ENCODE data around the gene PRAMEF20.
"Not testable (repeated sequence)": the region's sequence is repeated elsewhere in the genome, so short reads cannot be mapped to it uniquely, and the experiment has no call there.

Gene PRAMEF20

DNA sequence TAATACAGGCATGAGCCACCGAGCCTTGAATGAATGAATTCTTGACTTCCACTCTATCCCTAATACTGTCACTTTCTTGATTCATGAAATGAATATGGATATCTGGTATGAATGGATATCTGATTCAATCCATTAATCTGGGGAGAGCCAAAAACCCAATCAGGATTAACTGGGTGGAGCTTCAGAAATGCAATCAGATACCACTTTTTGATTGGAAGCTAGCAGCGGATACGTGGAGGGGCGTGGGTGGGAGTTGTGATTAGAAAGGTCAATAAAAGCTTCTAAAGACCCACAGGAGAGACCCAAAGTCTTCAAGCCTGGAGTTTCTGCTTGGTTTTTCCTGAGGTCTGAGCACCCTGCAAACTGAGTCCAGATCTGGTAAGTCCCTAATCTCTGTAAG is at the start of gene PRAMEF20:
TSS of gene PRAMEF20 (plus strand) at position 301 of the 400 bp plus-strand sequence. CDS start 5,905 bp downstream, outside the sequence.
- H3K4me1 ChIP-seq (ENCODE audit: insufficient read depth, low read length); H3K9me3 ChIP-seq (ENCODE audit: low read length); H3K4me3 ChIP-seq (ENCODE audit: low read depth in 1 of 2, low read length in 2 of 2); H3K27ac ChIP-seq (ENCODE audit: low read depth, low read length); H3K36me3 ChIP-seq (ENCODE audit: insufficient read depth, low read length); H3K9ac ChIP-seq (ENCODE audit: low read length); H3K27me3 ChIP-seq (ENCODE audit: control insufficient read depth in 1 of 2, insufficient read depth in 2 of 2, low read length in 2 of 2): not testable (repeated sequence)

DNA sequence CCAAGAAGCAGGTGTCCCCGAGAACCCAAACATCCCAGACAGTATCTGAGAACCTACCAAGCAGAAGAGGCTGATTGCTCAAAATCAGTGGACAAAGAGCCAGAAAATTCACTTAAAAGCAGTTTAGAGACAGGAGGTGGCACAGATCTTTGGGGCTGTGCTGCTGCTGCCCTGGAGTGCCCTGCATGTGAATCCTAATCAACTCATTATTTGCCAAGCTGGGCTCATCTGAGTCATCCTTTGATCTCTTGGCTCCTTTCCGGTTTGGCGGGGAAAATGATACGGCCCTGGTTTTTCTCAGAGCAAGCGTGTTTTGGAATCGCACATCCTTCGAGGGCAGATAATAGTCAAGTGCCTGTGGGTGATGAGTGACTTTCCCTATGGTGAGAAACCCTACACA is 47.9 kb upstream of the PRAMEF20 start:
- H3K36me3 ChIP-seq (ENCODE audit: insufficient read depth, low read length); H3K9ac ChIP-seq (ENCODE audit: low read length): not testable (repeated sequence)

DNA sequence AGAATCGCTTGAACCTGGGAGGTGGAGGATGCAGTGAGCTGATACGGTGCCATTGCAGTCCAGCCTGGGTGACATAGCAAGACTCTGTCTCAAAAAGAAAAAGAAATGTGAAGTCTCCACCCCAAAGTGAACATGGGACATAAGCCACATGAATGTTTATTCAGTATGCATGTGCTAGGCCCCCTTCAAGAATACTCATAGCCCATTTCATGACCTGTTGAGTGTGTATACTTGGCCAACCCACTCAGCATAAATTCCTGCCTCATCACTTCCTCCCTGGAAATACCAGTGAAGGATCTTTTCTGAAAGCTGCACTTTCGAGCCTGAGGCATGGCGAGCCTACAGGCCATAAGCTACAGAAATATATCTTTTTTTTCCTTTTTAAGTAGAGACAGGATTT is 45.3 kb upstream of the PRAMEF20 start:
- not testable (repeated sequence) for H3K4me1 ChIP-seq (ENCODE audit: insufficient read depth, low read length); H3K27ac ChIP-seq (ENCODE audit: low read depth, low read length); H3K9me3 ChIP-seq (ENCODE audit: low read length); H3K9ac ChIP-seq (ENCODE audit: low read length); H3K4me3 ChIP-seq (ENCODE audit: low read depth in 1 of 2, low read length in 2 of 2); H3K27me3 ChIP-seq (ENCODE audit: control insufficient read depth in 1 of 2, insufficient read depth in 2 of 2, low read length in 2 of 2); H3K36me3 ChIP-seq (ENCODE audit: insufficient read depth, low read length)

More for the DNA sequence above, 47.9 kb upstream of the PRAMEF20 start:
- not testable (repeated sequence) for H3K9me3 ChIP-seq (ENCODE audit: low read length); H3K27me3 ChIP-seq (ENCODE audit: control insufficient read depth in 1 of 2, insufficient read depth in 2 of 2, low read length in 2 of 2); H3K27ac ChIP-seq (ENCODE audit: low read depth, low read length); H3K4me3 ChIP-seq (ENCODE audit: low read depth in 1 of 2, low read length in 2 of 2); H3K4me1 ChIP-seq (ENCODE audit: insufficient read depth, low read length)

DNA sequence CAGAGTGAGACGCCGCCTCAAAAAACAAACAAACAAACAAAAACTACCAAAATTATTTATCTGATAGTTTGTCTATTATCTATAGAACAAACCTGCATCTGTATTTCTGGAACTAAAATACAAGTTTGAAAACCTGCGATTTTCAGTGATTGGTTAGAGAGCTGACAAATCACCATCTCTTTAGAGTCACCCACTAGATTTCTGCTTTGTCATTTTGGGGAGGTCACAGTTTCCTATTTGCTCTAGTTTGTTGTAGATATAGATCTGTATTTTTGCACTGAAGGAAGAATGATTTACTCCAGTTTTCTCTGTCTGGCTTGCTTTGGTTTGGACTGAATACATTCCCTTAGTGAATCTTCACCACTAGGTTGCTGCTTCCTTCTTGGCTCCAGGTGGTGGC is 43.7 kb upstream of the PRAMEF20 start:
- H3K4me1 ChIP-seq (ENCODE audit: insufficient read depth, low read length); H3K27ac ChIP-seq (ENCODE audit: low read depth, low read length); H3K9ac ChIP-seq (ENCODE audit: low read length); H3K36me3 ChIP-seq (ENCODE audit: insufficient read depth, low read length); H3K9me3 ChIP-seq (ENCODE audit: low read length); H3K27me3 ChIP-seq (ENCODE audit: control insufficient read depth in 1 of 2, insufficient read depth in 2 of 2, low read length in 2 of 2); H3K4me3 ChIP-seq (ENCODE audit: low read depth in 1 of 2, low read length in 2 of 2): not testable (repeated sequence)

DNA sequence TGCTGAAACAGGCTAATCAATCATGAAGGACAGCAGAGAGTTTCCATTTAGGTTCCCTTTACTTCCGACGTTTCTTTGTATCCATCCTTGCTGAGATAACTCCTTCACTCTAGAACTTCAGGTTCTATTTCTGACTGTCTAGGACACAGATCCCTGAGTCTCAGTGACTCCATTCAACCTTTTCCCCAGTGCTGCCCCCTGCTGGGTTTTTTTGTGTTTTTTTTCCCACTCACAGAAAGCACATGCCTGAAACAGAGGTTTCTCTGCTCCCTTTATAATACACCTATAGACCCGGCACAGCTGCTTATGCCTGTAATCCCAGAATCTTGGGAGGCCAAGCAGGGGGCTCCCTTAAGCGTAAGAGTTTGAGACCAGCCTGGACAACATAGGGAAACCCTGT is 41.7 kb upstream of the PRAMEF20 start:
- not testable (repeated sequence) for H3K4me3 ChIP-seq (ENCODE audit: low read depth in 1 of 2, low read length in 2 of 2); H3K36me3 ChIP-seq (ENCODE audit: insufficient read depth, low read length); H3K4me1 ChIP-seq (ENCODE audit: insufficient read depth, low read length); H3K9ac ChIP-seq (ENCODE audit: low read length); H3K9me3 ChIP-seq (ENCODE audit: low read length); H3K27ac ChIP-seq (ENCODE audit: low read depth, low read length); H3K27me3 ChIP-seq (ENCODE audit: control insufficient read depth in 1 of 2, insufficient read depth in 2 of 2, low read length in 2 of 2)

DNA sequence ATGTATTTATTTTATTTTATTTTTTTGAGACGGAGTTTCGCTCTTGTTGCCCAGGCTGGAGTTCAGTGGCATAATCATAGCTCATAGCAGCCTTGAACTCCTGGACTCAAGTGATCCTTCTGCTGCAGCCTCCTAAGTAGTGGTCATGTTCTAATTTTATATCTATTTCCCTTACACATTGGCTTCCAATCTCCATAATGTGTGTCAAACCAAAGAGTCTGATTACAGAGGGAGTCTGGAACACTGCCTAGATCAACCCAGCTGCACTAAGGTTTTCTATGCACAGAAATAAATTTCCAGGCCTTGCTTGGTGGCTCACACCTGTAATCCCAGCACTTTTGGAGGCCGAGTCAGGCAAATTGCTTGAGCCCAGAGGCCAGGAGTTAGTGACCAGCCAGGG is 31.3 kb upstream of the PRAMEF20 start:
- not testable (repeated sequence) for H3K36me3 ChIP-seq (ENCODE audit: insufficient read depth, low read length); H3K27ac ChIP-seq (ENCODE audit: low read depth, low read length); H3K27me3 ChIP-seq (ENCODE audit: control insufficient read depth in 1 of 2, insufficient read depth in 2 of 2, low read length in 2 of 2); H3K9me3 ChIP-seq (ENCODE audit: low read length); H3K4me1 ChIP-seq (ENCODE audit: insufficient read depth, low read length); H3K4me3 ChIP-seq (ENCODE audit: low read depth in 1 of 2, low read length in 2 of 2); H3K9ac ChIP-seq (ENCODE audit: low read length)

DNA sequence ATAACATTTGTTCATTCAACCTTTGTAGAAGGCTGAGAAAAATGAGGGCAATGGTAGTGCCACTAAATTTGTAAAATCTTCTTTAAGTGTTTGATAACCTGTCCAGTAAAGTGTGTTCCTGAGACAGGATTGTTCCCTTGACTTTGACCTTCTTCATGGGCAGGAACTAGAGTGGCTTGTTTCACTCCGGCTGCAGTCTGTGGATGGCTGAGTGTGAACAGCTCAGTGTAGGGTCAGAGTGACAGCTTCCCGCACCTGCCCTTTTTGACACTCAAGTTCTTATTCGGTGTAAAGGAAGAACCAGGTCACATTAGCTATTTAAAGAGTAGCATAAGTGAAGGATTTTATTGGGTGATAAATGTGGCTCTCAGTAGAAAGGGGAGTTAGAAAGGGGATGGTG is 29.9 kb upstream of the PRAMEF20 start:
- H3K4me1 ChIP-seq (ENCODE audit: insufficient read depth, low read length); H3K4me3 ChIP-seq (ENCODE audit: low read depth in 1 of 2, low read length in 2 of 2); H3K9me3 ChIP-seq (ENCODE audit: low read length): not testable (repeated sequence)

DNA sequence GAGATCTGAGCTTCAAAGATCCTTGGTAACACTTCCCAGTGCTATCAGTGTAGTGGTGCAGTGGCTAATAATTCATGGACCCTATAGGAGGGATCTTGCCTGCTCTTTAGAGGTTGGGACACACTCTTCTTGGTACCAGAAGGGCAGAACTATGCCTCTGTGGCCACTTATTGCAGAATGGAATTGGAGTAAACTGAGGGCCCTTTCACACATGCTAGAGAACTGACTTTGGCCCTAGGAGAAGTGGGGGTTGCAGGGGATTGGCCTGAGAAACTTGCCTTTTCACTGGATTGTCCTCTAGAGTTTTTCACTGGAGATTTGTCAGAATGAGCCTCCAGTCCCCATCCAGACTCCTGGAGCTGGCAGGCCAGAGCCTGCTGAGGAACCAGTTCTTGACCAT is 20.9 kb upstream of the PRAMEF20 start, which contains the start of gene PRAMEF17:
TSS of gene PRAMEF17 (plus strand) at position 301 of the 400 bp plus-strand sequence. CDS start at position 327, 26 bp downstream.
- not testable (repeated sequence) for H3K27ac ChIP-seq (ENCODE audit: low read depth, low read length); H3K9ac ChIP-seq (ENCODE audit: low read length); H3K4me3 ChIP-seq (ENCODE audit: low read depth in 1 of 2, low read length in 2 of 2); H3K27me3 ChIP-seq (ENCODE audit: control insufficient read depth in 1 of 2, insufficient read depth in 2 of 2, low read length in 2 of 2); H3K4me1 ChIP-seq (ENCODE audit: insufficient read depth, low read length); H3K9me3 ChIP-seq (ENCODE audit: low read length); H3K36me3 ChIP-seq (ENCODE audit: insufficient read depth, low read length)

More for the DNA sequence above, 29.9 kb upstream of the PRAMEF20 start:
- not testable (repeated sequence) for H3K36me3 ChIP-seq (ENCODE audit: insufficient read depth, low read length); H3K9ac ChIP-seq (ENCODE audit: low read length); H3K27me3 ChIP-seq (ENCODE audit: control insufficient read depth in 1 of 2, insufficient read depth in 2 of 2, low read length in 2 of 2); H3K27ac ChIP-seq (ENCODE audit: low read depth, low read length)

DNA sequence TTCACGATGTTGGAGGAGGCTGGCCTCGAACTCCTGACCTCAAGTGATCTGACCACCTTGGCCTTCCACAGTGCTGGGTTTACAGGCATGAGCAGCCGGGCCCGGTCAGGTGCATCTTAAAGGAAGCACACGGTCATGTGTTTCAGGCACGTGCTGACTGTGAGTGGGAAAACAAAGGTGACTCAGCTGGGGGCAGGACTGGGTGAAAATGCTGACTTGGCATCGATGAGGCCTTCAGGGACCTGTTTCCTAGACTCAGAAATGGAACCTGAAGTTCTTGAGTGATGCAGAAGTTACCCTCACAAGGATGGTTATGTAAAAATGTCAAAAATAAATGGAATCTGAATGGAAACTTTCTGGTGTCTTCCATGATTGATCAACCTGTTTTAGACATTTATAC is 17.2 kb upstream of the PRAMEF20 start:
- H3K27me3 ChIP-seq (ENCODE audit: control insufficient read depth in 1 of 2, insufficient read depth in 2 of 2, low read length in 2 of 2); H3K4me3 ChIP-seq (ENCODE audit: low read depth in 1 of 2, low read length in 2 of 2); H3K36me3 ChIP-seq (ENCODE audit: insufficient read depth, low read length); H3K9me3 ChIP-seq (ENCODE audit: low read length); H3K9ac ChIP-seq (ENCODE audit: low read length); H3K27ac ChIP-seq (ENCODE audit: low read depth, low read length); H3K4me1 ChIP-seq (ENCODE audit: insufficient read depth, low read length): not testable (repeated sequence)

DNA sequence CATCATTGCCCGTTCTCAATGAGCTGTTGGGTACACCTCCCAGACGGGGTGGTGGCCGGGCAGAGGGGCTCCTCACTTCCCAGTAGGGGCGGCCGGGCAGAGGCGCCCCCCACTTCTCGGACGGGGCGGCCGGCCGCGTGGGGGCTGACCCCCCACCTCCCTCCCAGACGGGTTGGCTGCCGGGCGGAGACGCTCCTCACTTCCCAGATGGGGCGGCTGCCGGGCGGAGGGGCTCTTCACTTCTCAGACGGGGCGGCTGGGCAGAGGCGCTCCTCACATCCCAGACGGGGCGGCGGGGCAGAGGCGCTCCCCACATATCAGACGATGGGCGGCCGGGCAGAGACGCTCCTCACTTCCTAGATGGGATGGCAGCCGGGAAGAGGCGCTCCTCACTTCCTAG is 15.5 kb upstream of the PRAMEF20 start:
- H3K27ac ChIP-seq (ENCODE audit: low read depth, low read length); H3K36me3 ChIP-seq (ENCODE audit: insufficient read depth, low read length); H3K9me3 ChIP-seq (ENCODE audit: low read length); H3K4me3 ChIP-seq (ENCODE audit: low read depth in 1 of 2, low read length in 2 of 2); H3K4me1 ChIP-seq (ENCODE audit: insufficient read depth, low read length); H3K27me3 ChIP-seq (ENCODE audit: control insufficient read depth in 1 of 2, insufficient read depth in 2 of 2, low read length in 2 of 2); H3K9ac ChIP-seq (ENCODE audit: low read length): not testable (repeated sequence)

DNA sequence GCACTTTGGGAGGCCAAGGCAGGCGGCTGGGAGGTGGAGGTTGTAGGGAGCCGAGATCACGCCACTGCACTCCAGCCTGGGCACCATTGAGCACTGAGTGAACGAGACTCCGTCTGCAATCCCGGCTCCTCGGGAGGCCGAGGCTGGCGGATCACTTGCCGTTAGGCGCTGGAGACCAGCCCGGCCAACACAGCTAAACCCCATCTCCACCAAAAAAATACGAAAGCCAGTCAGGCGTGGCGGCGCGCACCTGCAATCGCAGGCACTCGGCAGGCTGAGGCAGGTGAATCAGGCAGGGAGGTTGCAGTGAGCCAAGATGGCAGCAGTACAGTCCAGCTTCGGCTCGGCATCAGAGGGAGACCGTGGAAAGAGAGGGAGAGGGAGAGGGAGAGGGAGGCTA is 14.9 kb upstream of the PRAMEF20 start:
- H3K4me1 ChIP-seq (ENCODE audit: insufficient read depth, low read length); H3K36me3 ChIP-seq (ENCODE audit: insufficient read depth, low read length); H3K27ac ChIP-seq (ENCODE audit: low read depth, low read length); H3K9me3 ChIP-seq (ENCODE audit: low read length); H3K9ac ChIP-seq (ENCODE audit: low read length); H3K4me3 ChIP-seq (ENCODE audit: low read depth in 1 of 2, low read length in 2 of 2); H3K27me3 ChIP-seq (ENCODE audit: control insufficient read depth in 1 of 2, insufficient read depth in 2 of 2, low read length in 2 of 2): not testable (repeated sequence)

DNA sequence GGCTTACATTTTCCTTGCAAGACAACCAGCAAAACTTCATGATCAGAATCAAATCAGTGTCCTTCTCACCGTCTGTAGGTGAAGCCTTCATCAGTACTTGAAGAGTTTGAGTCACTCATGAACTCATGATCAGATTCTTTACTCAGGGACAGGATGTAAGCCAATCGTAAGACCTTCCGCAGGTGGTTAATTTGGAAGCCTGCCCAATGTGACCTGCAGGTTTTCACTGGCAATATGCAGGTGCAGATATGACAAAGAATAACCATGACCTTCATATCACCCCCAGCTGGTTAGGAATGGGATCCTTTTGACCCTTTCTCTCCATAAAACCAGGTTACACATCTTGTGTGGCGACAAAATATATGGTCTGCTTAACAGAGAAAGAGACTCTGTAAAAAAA is 2.4 kb upstream of the PRAMEF20 start:
- no peak overlapping the region for H3K27ac ChIP-seq (ENCODE audit: low read depth, low read length)
- H3K9ac ChIP-seq (ENCODE audit: low read length): no peak overlapping the region
- H3K36me3 ChIP-seq (ENCODE audit: insufficient read depth, low read length): no peaks in the 10 kb centered on the region
- H3K9me3 ChIP-seq (ENCODE audit: low read length): no peaks in the 10 kb centered on the region
- H3K4me3 ChIP-seq (ENCODE audit: low read depth in 1 of 2, low read length in 2 of 2): no peak overlapping the region
- H3K27me3 ChIP-seq (ENCODE audit: control insufficient read depth in 1 of 2, insufficient read depth in 2 of 2, low read length in 2 of 2): no peaks in the 10 kb centered on the region
- H3K4me1 ChIP-seq (ENCODE audit: insufficient read depth, low read length): no peaks in the 10 kb centered on the region
